HAP-1 (cell line): Measurements from ENCODE around the gene SDR42E1.

Experiments used
- DNase-seq, 2 experiments: peaks; one replicate each; pipeline ENCODE4 v3.0.0-alpha.2; 2016 to 2020; ENCODE audit warnings: low spot score in 2 of 2
- H3K27me3 ChIP-seq: fragments of 250-450 bp; sonication (Bioruptor Pico); 2 replicates; pipeline ENCODE4 v1.5.1; 2020; ENCODE audit warnings: low read depth, mild to moderate bottlenecking, moderate library complexity
- H3K36me3 ChIP-seq: fragments of 250-450 bp; sonication (Bioruptor Pico); replicated peaks from 2 replicates; pipeline ENCODE4 v1.5.1; 2020; ENCODE audit warnings: mild to moderate bottlenecking
- H3K4me1 ChIP-seq: fragments of 250-450 bp; sonication (Bioruptor Pico); 2 replicates; pipeline ENCODE4 v1.5.1; 2020; ENCODE audit warnings: mild to moderate bottlenecking
- H3K4me3 ChIP-seq: fragments of 250-450 bp; sonication (Bioruptor Pico); 2 replicates; pipeline ENCODE4 v1.5.1; 2020; ENCODE audit warnings: mild to moderate bottlenecking, moderate library complexity
- H3K9me3 ChIP-seq: fragments of 250-450 bp; sonication (Bioruptor Pico); 2 replicates; pipeline ENCODE4 v1.5.1; 2020; ENCODE audit warnings: mild to moderate bottlenecking, moderate library complexity
- in situ Hi-C: fragments of 300-500 bp; cut with MboI; formaldehyde crosslinking; loops from 3 replicates; pipeline ENCODE4 v1.14.3; 2020; ENCODE audit warnings: low sequenced_read_pairs, inconsistent platforms, mixed read lengths

SDR42E1 gene

GRCh38 chr16:82045465-82045864, 34.2 kb upstream of the SDR42E1 start:
- no peaks in the 10 kb centered on the region for H3K4me1 ChIP-seq
- no peaks in the 10 kb centered on the region for H3K9me3 ChIP-seq
- no peaks in the 10 kb centered on the region for H3K36me3 ChIP-seq
- no peak for DNase-seq
- H3K4me3 ChIP-seq, result no peak overlapping the region
- H3K27me3 ChIP-seq, result no peaks in the 10 kb centered on the region
- in situ Hi-C loops, result no loop called here

- H3K36me3 ChIP-seq, result no peaks in the 10 kb centered on the region
- H3K4me1 ChIP-seq, result no peaks in the 10 kb centered on the region
- in situ Hi-C loops, result no loop called here
- H3K9me3 ChIP-seq, result no peaks in the 10 kb centered on the region
- no peak overlapping the region for H3K4me3 ChIP-seq
- no peak for DNase-seq
- no peaks in the 10 kb centered on the region for H3K27me3 ChIP-seq
These were observed 33.3 kb upstream of the SDR42E1 start for GRCh38 chr16:82044585-82044911.

- H3K9me3 ChIP-seq, result no peaks in the 10 kb centered on the region
- H3K4me1 ChIP-seq, result no peaks in the 10 kb centered on the region
- no peaks in the 10 kb centered on the region for H3K36me3 ChIP-seq
- in situ Hi-C loops, result no loop called here
- no peaks in the 10 kb centered on the region for H3K27me3 ChIP-seq
- no peak for DNase-seq
- no peak overlapping the region for H3K4me3 ChIP-seq
These were observed 32.7 kb upstream of the SDR42E1 start for GRCh38 chr16:82043680-82044584.

- Histone ChIP-seq H3K9me3 (no peaks in the 10 kb centered on the region), H3K4me1 (no peaks in the 10 kb centered on the region), H3K27me3 (no peaks in the 10 kb centered on the region), H3K36me3 (no peaks in the 10 kb centered on the region), H3K4me3 (no peak overlapping the region)
- in situ Hi-C loops, result no loop called here
- DNase-seq, result no peak
These were observed 31.6 kb upstream of the SDR42E1 start for GRCh38 chr16:82042846-82043245.

GRCh38 chr16:82042144-82042543, 30.9 kb upstream of the SDR42E1 start:
- no peaks in the 10 kb centered on the region for H3K27me3 ChIP-seq
- no peaks in the 10 kb centered on the region for H3K36me3 ChIP-seq
- no peak for DNase-seq
- no peak overlapping the region for H3K4me3 ChIP-seq
- in situ Hi-C loops, result no loop called here
- no peaks in the 10 kb centered on the region for H3K9me3 ChIP-seq
- H3K4me1 ChIP-seq, result no peaks in the 10 kb centered on the region

- H3K4me3 ChIP-seq, result no peak overlapping the region
- H3K27me3 ChIP-seq, result no peaks in the 10 kb centered on the region
- in situ Hi-C loops, result no loop called here
- no peaks in the 10 kb centered on the region for H3K36me3 ChIP-seq
- no peaks in the 10 kb centered on the region for H3K9me3 ChIP-seq
- no peak for DNase-seq
- no peaks in the 10 kb centered on the region for H3K4me1 ChIP-seq
These were observed 30.3 kb upstream of the SDR42E1 start for GRCh38 chr16:82041542-82041941.

GRCh38 chr16:82040296-82040695, 29.0 kb upstream of the SDR42E1 start:
- H3K36me3 ChIP-seq, result no peaks in the 10 kb centered on the region
- DNase-seq, result no peak
- H3K4me1 ChIP-seq, result no peaks in the 10 kb centered on the region
- H3K27me3 ChIP-seq, result no peaks in the 10 kb centered on the region
- in situ Hi-C loops, result no loop called here
- H3K4me3 ChIP-seq, result no peak overlapping the region
- no peaks in the 10 kb centered on the region for H3K9me3 ChIP-seq

- no peak for DNase-seq
- no peaks in the 10 kb centered on the region for H3K36me3 ChIP-seq
- H3K27me3 ChIP-seq, result no peaks in the 10 kb centered on the region
- no peaks in the 10 kb centered on the region for H3K4me1 ChIP-seq
- H3K4me3 ChIP-seq, result no peak overlapping the region
- in situ Hi-C loops, result no loop called here
- no peaks in the 10 kb centered on the region for H3K9me3 ChIP-seq
These were observed 26.4 kb upstream of the SDR42E1 start for GRCh38 chr16:82037666-82038065.

- DNase-seq, result no peak
- Histone ChIP-seq H3K9me3 (no peaks in the 10 kb centered on the region), H3K36me3 (no peaks in the 10 kb centered on the region), H3K27me3 (no peaks in the 10 kb centered on the region), H3K4me3 (no peak overlapping the region), H3K4me1 (no peaks in the 10 kb centered on the region)
- in situ Hi-C loops, result no loop called here
These were observed 26.0 kb upstream of the SDR42E1 start for GRCh38 chr16:82037251-82037650.

- DNase-seq, result no peak
- Histone ChIP-seq H3K4me3 (no peak within 1 kb of the TSS), H3K9me3 (no peaks in the 10 kb centered on the region), H3K36me3 (no peaks in the 10 kb centered on the region), H3K27me3 (no peaks in the 10 kb centered on the region), H3K4me1 (no peaks in the 10 kb centered on the region)
- in situ Hi-C loops, result loop anchor here (5.0 kb wide), 1 partner anchor 192 kb away; no protein-coding TSS in a partner anchor
These were observed 23.8 kb upstream of the SDR42E1 start, which contains the start of gene HSD17B2 for GRCh38 chr16:82034981-82035612. TSS of gene HSD17B2 (plus strand) at chr16:82035253. CDS start at chr16:82035425, 172 bp downstream.

- H3K27me3 ChIP-seq, result no peaks in the 10 kb centered on the region
- H3K36me3 ChIP-seq, result no peaks in the 10 kb centered on the region
- no peaks in the 10 kb centered on the region for H3K4me1 ChIP-seq
- DNase-seq, result no peak
- H3K9me3 ChIP-seq, result no peaks in the 10 kb centered on the region
- in situ Hi-C loops, result loop anchor here (5.0 kb wide), 1 partner anchor 194 kb away; no protein-coding TSS in a partner anchor
- no peak overlapping the region for H3K4me3 ChIP-seq
These were observed 22.5 kb upstream of the SDR42E1 start for GRCh38 chr16:82033683-82034300.

- no peaks in the 10 kb centered on the region for H3K4me1 ChIP-seq
- H3K9me3 ChIP-seq, result no peaks in the 10 kb centered on the region
- DNase-seq, result no peak
- H3K36me3 ChIP-seq, result no peaks in the 10 kb centered on the region
- H3K4me3 ChIP-seq, result no peak overlapping the region
- no peaks in the 10 kb centered on the region for H3K27me3 ChIP-seq
- in situ Hi-C loops, result loop anchor here (5.0 kb wide), 1 partner anchor 194 kb away; no protein-coding TSS in a partner anchor
These were observed 21.7 kb upstream of the SDR42E1 start for GRCh38 chr16:82033006-82033405.

GRCh38 chr16:82031116-82032084, 20.1 kb upstream of the SDR42E1 start:
- Histone ChIP-seq H3K36me3 (no peaks in the 10 kb centered on the region), H3K4me3 (no peak overlapping the region), H3K27me3 (no peaks in the 10 kb centered on the region), H3K9me3 (no peaks in the 10 kb centered on the region), H3K4me1 (no peaks in the 10 kb centered on the region)
- in situ Hi-C loops, result loop anchor here (5.0 kb wide), 1 partner anchor 196 kb away; no protein-coding TSS in a partner anchor
- DNase-seq, result peak; percentile 20 to 38
